ENCODE data around the gene MMEL1. TPM values are rescaled to one million over a fixed set of nuclear protein-coding genes. Genes with fewer than 3 reads are reported as not detected.

The MMEL1 gene
- total RNA-seq, result 0.32 and 0.39 TPM in 2 replicates

GRCh38 chr1:2632561-2633361 is at the start of gene MMEL1:
MMEL1 (minus strand) TSS chr1:2633016; CDS start chr1:2629484, 3,532 bp downstream.

GRCh38 chr1:2586154-2587070 is 46.4 kb downstream of the MMEL1 start, which contains the start of gene PRXL2B:
PRXL2B (plus strand) TSS chr1:2586777; CDS start chr1:2586886, 109 bp downstream.

GRCh38 chr1:2556277-2556677 is 76.5 kb downstream of the MMEL1 start, which contains the start of gene TNFRSF14:
TNFRSF14 (plus strand) TSS chr1:2556371; CDS start chr1:2556665, 294 bp downstream.

Other genes with a start within 250 kb of the MMEL1 start
- gene MORN1, start 241.5 kb downstream of the MMEL1 start, total RNA-seq, result 3.4 and 4.5 TPM in 2 replicates
- gene RER1, start 241.2 kb downstream of the MMEL1 start, total RNA-seq, result 76.4 and 78.5 TPM in 2 replicates
- gene PEX10, start 220.5 kb downstream of the MMEL1 start, total RNA-seq, result 14.1 and 37.9 TPM in 2 replicates
- not detected in 2 replicates for gene PLCH2, start 156.7 kb downstream of the MMEL1 start, total RNA-seq
- gene PANK4, start 106.4 kb downstream of the MMEL1 start, total RNA-seq, result 17.7 and 26.4 TPM in 2 replicates
- gene HES5, start 102.8 kb downstream of the MMEL1 start, total RNA-seq, result not detected in 2 replicates
- 8.8 and 17.6 TPM in 2 replicates for gene TNFRSF14, start 76.6 kb downstream of the MMEL1 start, total RNA-seq
- 16.2 and 19.4 TPM in 2 replicates for gene PRXL2B, start 46.2 kb downstream of the MMEL1 start, total RNA-seq
- gene TTC34, start 168.7 kb upstream of the MMEL1 start, total RNA-seq, result 0.26 and 0.32 TPM in 2 replicates